GM19240 (cell line): ENCODE results near the gene SLC66A3.
A peak's percentile ranks its signal among the peaks of the same experiment; 100 is the strongest.

Experiments
- DNase-seq: peaks from one replicate; pipeline ENCODE4 v3.0.0; 2011; ENCODE audit warnings: low spot score; ENCODE audit not compliant: insufficient read length

Gene SLC66A3

GRCh38 chr2:11134349-11134748 lies 20.9 kb upstream of the SLC66A3 start:
- DNase-seq, result no peak

- DNase-seq, result no peak
Observed at GRCh38 chr2:11140492-11140891, 14.8 kb upstream of the SLC66A3 start.

GRCh38 chr2:11141319-11141718 lies 13.9 kb upstream of the SLC66A3 start:
- DNase-seq, result no peak

- DNase-seq, result no peak
Observed at GRCh38 chr2:11142330-11142729, 12.9 kb upstream of the SLC66A3 start.

- no peak for DNase-seq
Observed at GRCh38 chr2:11142987-11143386, 12.3 kb upstream of the SLC66A3 start.

- DNase-seq, result no peak
Observed at GRCh38 chr2:11144077-11144737, 11.1 kb upstream of the SLC66A3 start.

- DNase-seq, result no peak
Observed at GRCh38 chr2:11144738-11145079, 10.6 kb upstream of the SLC66A3 start.

GRCh38 chr2:11145350-11145749 lies 9.9 kb upstream of the SLC66A3 start:
- no peak for DNase-seq

GRCh38 chr2:11146076-11146475 lies 9.2 kb upstream of the SLC66A3 start:
- DNase-seq, result no peak

- DNase-seq, result no peak
Observed at GRCh38 chr2:11147263-11147662, 8.0 kb upstream of the SLC66A3 start.

- no peak for DNase-seq
Observed at GRCh38 chr2:11152591-11152990, 2.7 kb upstream of the SLC66A3 start.

GRCh38 chr2:11154016-11154922 lies 998 bp upstream of the SLC66A3 start:
- DNase-seq, result no peak

GRCh38 chr2:11154923-11155380 lies 315 bp upstream of the SLC66A3 start:
- DNase-seq, result peak; percentile 98

GRCh38 chr2:11156396-11157075 lies 1.3 kb downstream of the SLC66A3 start:
- no peak for DNase-seq

GRCh38 chr2:11157296-11157695 lies 2.0 kb downstream of the SLC66A3 start:
- DNase-seq, result no peak

- no peak for DNase-seq
Observed at GRCh38 chr2:11157731-11158130, 2.5 kb downstream of the SLC66A3 start.

GRCh38 chr2:11158916-11159573 lies 3.8 kb downstream of the SLC66A3 start:
- DNase-seq, result no peak

- no peak for DNase-seq
Observed at GRCh38 chr2:11159574-11160170, 4.4 kb downstream of the SLC66A3 start.

- DNase-seq, result no peak
Observed at GRCh38 chr2:11160256-11160655, 5.0 kb downstream of the SLC66A3 start.

GRCh38 chr2:11160731-11161455 lies 5.6 kb downstream of the SLC66A3 start:
- DNase-seq, result no peak

GRCh38 chr2:11161747-11162146 lies 6.5 kb downstream of the SLC66A3 start:
- DNase-seq, result no peak
